ENCODE measurements around the gene ZKSCAN3. TPM values are rescaled to one million over a fixed set of nuclear protein-coding genes. Genes with fewer than 3 reads are reported as not detected.

Gene ZKSCAN3
- polyA plus RNA-seq, 1 donor from 2014 or later: 14.9 TPM

- TF ChIP-seq CTCF (IDR thresholded peaks at IDR 0.05; ENCODE audit: poor library complexity, severe bottlenecking) (no peak), MXI1 (conservative IDR thresholded peaks at IDR 0.05; ENCODE audit: poor library complexity, severe bottlenecking) (no peak), EZH2 (IDR thresholded peaks at IDR 0.05; ENCODE audit: borderline replicate concordance, insufficient read depth, low read length, poor library complexity, severe bottlenecking) (no peak), RAD21 (conservative IDR thresholded peaks at IDR 0.05) (no peak), POLR2AphosphoS5 (IDR thresholded peaks at IDR 0.05) (no peak), EP300 (conservative IDR thresholded peaks at IDR 0.05; ENCODE audit: poor library complexity, severe bottlenecking) (no peak), TAF1 (IDR thresholded peaks at IDR 0.05; ENCODE audit: low read depth) (no peak), REST (IDR thresholded peaks at IDR 0.05; ENCODE audit: borderline replicate concordance) (no peak), SMC3 (conservative IDR thresholded peaks at IDR 0.05; ENCODE audit: poor library complexity) (no peak)
These were observed 4.5 kb upstream of the ZKSCAN3 start for GRCh38 chr6:28345201-28345600.

GRCh38 chr6:28347119-28347518, 2.6 kb upstream of the ZKSCAN3 start:
- Histone ChIP-seq H3K27ac (ENCODE audit: low read length) (no peak overlapping the region), H2AFZ (ENCODE audit: low read depth, low read length) (no peak overlapping the region), H3K36me3 (ENCODE audit: insufficient read depth, low read length) (no peaks in the 10 kb centered on the region), H3F3A (ENCODE audit: insufficient read depth, low read length, poor library complexity, severe bottlenecking) (peaks cover 3% of the 10 kb centered on the region), H3K9me3 (ENCODE audit: low read length) (no peaks in the 10 kb centered on the region), H3K4me2 (ENCODE audit: low read length) (no peak overlapping the region), H4K20me1 (ENCODE audit: insufficient read depth) (no peaks in the 10 kb centered on the region), H3K9ac (ENCODE audit: low read length) (no peak overlapping the region), H3K4me3 (ENCODE audit: low read length) (no peak overlapping the region), H3K79me2 (replicated peaks; ENCODE audit: insufficient read depth, low read length) (peaks cover 24% of the 10 kb centered on the region), H3K9me2 (ENCODE audit: insufficient read depth, low read length) (no peaks in the 10 kb centered on the region), H3K27me3 (ENCODE audit: insufficient read depth, low read depth, low read length) (no peaks in the 10 kb centered on the region)
- no peak for TF ChIP-seq EZH2 (IDR thresholded peaks at IDR 0.05; ENCODE audit: borderline replicate concordance, insufficient read depth, low read length, poor library complexity, severe bottlenecking)
- TF ChIP-seq REST (IDR thresholded peaks at IDR 0.05; ENCODE audit: borderline replicate concordance): no peak
- TF ChIP-seq EP300 (conservative IDR thresholded peaks at IDR 0.05; ENCODE audit: poor library complexity, severe bottlenecking): no peak
- TF ChIP-seq POLR2AphosphoS5 (IDR thresholded peaks at IDR 0.05): no peak
- no peak for TF ChIP-seq RAD21 (conservative IDR thresholded peaks at IDR 0.05)
- TF ChIP-seq TAF1 (IDR thresholded peaks at IDR 0.05; ENCODE audit: low read depth): no peak

More at GRCh38 chr6:28345201-28345600, 4.5 kb upstream of the ZKSCAN3 start:
- Histone ChIP-seq H3K9me3 (ENCODE audit: low read length) (no peaks in the 10 kb centered on the region), H3K36me3 (ENCODE audit: insufficient read depth, low read length) (no peaks in the 10 kb centered on the region), H3F3A (ENCODE audit: insufficient read depth, low read length, poor library complexity, severe bottlenecking) (no peaks in the 10 kb centered on the region), H3K27me3 (ENCODE audit: insufficient read depth, low read depth, low read length) (no peaks in the 10 kb centered on the region), H3K9ac (ENCODE audit: low read length) (no peak overlapping the region), H3K79me2 (replicated peaks; ENCODE audit: insufficient read depth, low read length) (peaks cover 5% of the 10 kb centered on the region), H3K9me2 (ENCODE audit: insufficient read depth, low read length) (no peaks in the 10 kb centered on the region), H4K20me1 (ENCODE audit: insufficient read depth) (no peaks in the 10 kb centered on the region), H2AFZ (ENCODE audit: low read depth, low read length) (no peak overlapping the region), H3K4me3 (ENCODE audit: low read length) (no peak overlapping the region), H3K27ac (ENCODE audit: low read length) (no peak overlapping the region), H3K4me2 (ENCODE audit: low read length) (no peak overlapping the region)
